Left ventricle myocardium inferior (tissue), 1 donor: ENCODE measurements around the gene RTP3. TPM values are rescaled to one million over a fixed set of nuclear protein-coding genes. Genes with fewer than 3 reads are reported as not detected.

Experiments used
- DNase-seq: peaks from one replicate; pipeline ENCODE4 v3.0.0-alpha.2; 2020
- H3K27ac ChIP-seq: fragments of 200-600 bp; replicated peaks from 2 replicates; pipeline ENCODE4 v1.8.0; 2021
- H3K27me3 ChIP-seq: fragments of 200-600 bp; 2 replicates; pipeline ENCODE4 v1.8.0; 2021; ENCODE audit warnings: low read depth
- H3K36me3 ChIP-seq: fragments of 200-600 bp; 2 replicates; pipeline ENCODE4 v1.8.0; 2021
- H3K4me1 ChIP-seq: fragments of 200-600 bp; 2 replicates; pipeline ENCODE4 v1.8.0; 2021
- H3K4me3 ChIP-seq: fragments of 200-600 bp; 2 replicates; pipeline ENCODE4 v1.8.0; 2021; ENCODE audit warnings: mild to moderate bottlenecking, moderate library complexity
- H3K9me3 ChIP-seq: fragments of 200-600 bp; replicated peaks from 2 replicates; pipeline ENCODE4 v1.8.0; 2021
- CTCF ChIP-seq: fragments of 200-600 bp; IDR thresholded peaks from 2 replicates; pipeline ENCODE4 v1.8.0; 2021; ENCODE audit warnings: antibody characterized with exemption, mild to moderate bottlenecking, borderline replicate concordance
- intact Hi-C: fragments of 100-400 bp; cut with micrococcal nuclease; formaldehyde crosslinking; loops from one replicate; pipeline ENCODE4 v1.11.0; 2022
- total RNA-seq: library from RNA; stranded (reverse); fragmentation: NEBNext Ultra II Directional; extraction: Animal tissue kit (Norgen Biotek cat#: 25700); gene quantifications from one replicate; pipeline ENCODE4 v1.2.1, GENCODE V29; 2021
- donor health status: DM: no; HTN: yes; CAD: no; lungs with severe emphysema.

Gene RTP3
- total RNA-seq, 1 donor from 2014 or later = not detected

DNA sequence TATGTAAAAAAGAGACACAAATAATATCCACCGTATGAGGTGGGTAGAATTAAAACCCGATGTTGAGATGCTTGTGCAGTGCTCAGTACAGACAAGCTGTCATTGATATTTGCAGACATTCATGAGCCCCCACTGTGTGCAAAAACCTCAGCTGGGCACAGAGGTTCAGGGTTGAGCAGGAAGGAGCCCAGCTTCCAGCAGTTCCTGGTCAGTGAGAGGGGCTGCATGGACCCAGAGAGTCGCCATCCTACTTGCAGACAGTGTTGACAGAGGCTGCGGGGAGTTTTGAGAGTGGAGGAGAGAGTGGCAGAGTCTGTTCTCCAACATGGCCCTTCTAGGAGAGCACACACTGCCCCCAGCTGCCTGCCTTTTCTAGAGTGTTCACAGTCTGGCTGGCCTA, 26.9 kb upstream of the RTP3 start:
- no peak for TF ChIP-seq CTCF
- intact Hi-C loops = no loop called here
- Histone ChIP-seq H3K4me1 (peaks cover 46% of the 10 kb centered on the region), H3K9me3 (peaks cover 11% of the 10 kb centered on the region), H3K27ac (no peak overlapping the region), H3K4me3 (no peak overlapping the region), H3K36me3 (no peaks in the 10 kb centered on the region), H3K27me3 (no peaks in the 10 kb centered on the region)
- no peak for DNase-seq

DNA sequence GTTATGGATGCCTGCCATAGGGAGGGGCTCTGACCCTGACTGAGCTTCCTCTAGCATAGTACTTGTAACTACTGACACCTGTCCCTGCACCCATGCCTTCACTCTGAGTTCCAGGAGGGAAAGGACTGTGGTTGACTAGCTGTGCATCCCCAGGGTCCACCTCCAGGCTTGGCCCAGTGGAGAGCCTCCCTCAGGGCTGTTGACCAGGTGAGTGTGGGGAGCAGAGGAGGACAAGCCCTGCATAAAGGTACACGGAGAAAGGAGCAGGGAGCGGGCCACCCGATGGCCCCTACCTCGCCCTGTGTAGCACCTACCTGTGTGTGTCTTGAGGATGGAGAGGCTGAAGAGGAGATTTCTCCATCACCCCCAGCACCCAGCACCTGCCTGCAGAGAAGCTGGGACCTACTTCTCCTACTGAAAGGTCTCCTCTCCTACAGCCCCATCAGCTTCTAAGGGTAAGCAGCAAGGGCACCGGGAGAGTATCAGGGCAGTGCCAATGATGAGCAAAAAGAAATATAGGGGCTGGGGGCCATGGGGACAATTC, 26.3 kb upstream of the RTP3 start:
- intact Hi-C loops = no loop called here
- Histone ChIP-seq H3K27ac (no peak overlapping the region), H3K36me3 (no peaks in the 10 kb centered on the region), H3K9me3 (peaks cover 11% of the 10 kb centered on the region), H3K4me1 (peaks cover 39% of the 10 kb centered on the region), H3K4me3 (no peak overlapping the region), H3K27me3 (no peaks in the 10 kb centered on the region)
- no peak for TF ChIP-seq CTCF
- no peak for DNase-seq

DNA sequence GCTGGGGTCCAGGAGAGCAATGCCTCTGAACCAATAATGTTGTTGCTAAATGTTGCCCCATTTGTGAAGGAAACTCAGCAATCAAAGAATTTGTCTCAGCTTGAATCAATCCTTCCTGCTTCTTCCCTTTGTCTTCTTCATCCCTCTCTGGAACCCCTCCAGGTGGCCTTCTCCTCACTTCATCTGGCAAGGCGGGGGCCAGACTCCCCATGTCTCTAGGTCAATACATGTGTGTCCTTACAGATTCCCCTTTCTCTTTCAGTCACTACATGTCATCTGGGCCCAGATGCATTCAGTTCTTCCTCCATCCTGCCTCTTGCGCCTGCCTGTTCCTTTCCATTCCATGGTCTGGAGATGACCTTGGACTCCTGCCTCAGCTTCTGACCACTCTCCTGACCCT, 25.0 kb upstream of the RTP3 start:
- no peak for DNase-seq
- Histone ChIP-seq H3K27ac (no peak overlapping the region), H3K27me3 (no peaks in the 10 kb centered on the region), H3K9me3 (peaks cover 11% of the 10 kb centered on the region), H3K36me3 (no peaks in the 10 kb centered on the region), H3K4me3 (no peak overlapping the region), H3K4me1 (peaks cover 32% of the 10 kb centered on the region)
- no peak for TF ChIP-seq CTCF
- intact Hi-C loops = no loop called here

DNA sequence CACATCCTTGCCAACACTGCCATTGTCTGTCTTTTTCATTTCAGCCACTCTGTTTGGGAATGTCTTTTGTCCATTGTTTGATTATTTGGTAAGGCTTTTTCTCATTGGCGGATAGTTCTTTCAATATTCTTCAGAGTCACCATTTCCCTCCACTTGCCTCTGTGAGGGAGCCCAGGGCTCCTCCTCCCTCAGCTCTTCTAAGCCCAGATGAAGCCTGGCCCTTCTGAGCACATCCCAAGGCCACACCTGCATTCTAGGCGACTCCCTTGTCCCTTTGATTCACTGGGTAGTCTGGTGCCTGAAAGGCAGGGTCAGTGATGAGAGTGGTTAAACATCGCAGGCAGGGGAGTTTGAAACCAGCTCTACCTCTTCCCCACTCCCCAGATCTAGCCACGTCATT, 20.6 kb upstream of the RTP3 start:
- H3K4me3 ChIP-seq = no peak overlapping the region
- no peaks in the 10 kb centered on the region for H3K27me3 ChIP-seq
- intact Hi-C loops = no loop called here
- no peak for TF ChIP-seq CTCF
- H3K27ac ChIP-seq = no peak overlapping the region
- H3K36me3 ChIP-seq = no peaks in the 10 kb centered on the region
- H3K4me1 ChIP-seq = no peaks in the 10 kb centered on the region
- peaks cover 11% of the 10 kb centered on the region for H3K9me3 ChIP-seq
- no peak for DNase-seq

GRCh38 chr3:46477756-46478155, 20.0 kb upstream of the RTP3 start:
- no peak for TF ChIP-seq CTCF
- Histone ChIP-seq H3K4me3 (no peak overlapping the region), H3K27me3 (no peaks in the 10 kb centered on the region), H3K9me3 (peaks cover 11% of the 10 kb centered on the region), H3K4me1 (no peaks in the 10 kb centered on the region), H3K27ac (no peak overlapping the region), H3K36me3 (no peaks in the 10 kb centered on the region)
- intact Hi-C loops = no loop called here
- DNase-seq = no peak
